Measurements from ENCODE around the gene DCP1A. TPM values are rescaled to one million over a fixed set of nuclear protein-coding genes. Genes with fewer than 3 reads are reported as not detected.
"Not testable (repeated sequence)": the region's sequence is repeated elsewhere in the genome, so short reads cannot be mapped to it uniquely, and the experiment has no call there.

The DCP1A gene
- total and polyA plus RNA-seq, 7 donors, result 4.8 to 19.3 (median 16.2) TPM

DNA sequence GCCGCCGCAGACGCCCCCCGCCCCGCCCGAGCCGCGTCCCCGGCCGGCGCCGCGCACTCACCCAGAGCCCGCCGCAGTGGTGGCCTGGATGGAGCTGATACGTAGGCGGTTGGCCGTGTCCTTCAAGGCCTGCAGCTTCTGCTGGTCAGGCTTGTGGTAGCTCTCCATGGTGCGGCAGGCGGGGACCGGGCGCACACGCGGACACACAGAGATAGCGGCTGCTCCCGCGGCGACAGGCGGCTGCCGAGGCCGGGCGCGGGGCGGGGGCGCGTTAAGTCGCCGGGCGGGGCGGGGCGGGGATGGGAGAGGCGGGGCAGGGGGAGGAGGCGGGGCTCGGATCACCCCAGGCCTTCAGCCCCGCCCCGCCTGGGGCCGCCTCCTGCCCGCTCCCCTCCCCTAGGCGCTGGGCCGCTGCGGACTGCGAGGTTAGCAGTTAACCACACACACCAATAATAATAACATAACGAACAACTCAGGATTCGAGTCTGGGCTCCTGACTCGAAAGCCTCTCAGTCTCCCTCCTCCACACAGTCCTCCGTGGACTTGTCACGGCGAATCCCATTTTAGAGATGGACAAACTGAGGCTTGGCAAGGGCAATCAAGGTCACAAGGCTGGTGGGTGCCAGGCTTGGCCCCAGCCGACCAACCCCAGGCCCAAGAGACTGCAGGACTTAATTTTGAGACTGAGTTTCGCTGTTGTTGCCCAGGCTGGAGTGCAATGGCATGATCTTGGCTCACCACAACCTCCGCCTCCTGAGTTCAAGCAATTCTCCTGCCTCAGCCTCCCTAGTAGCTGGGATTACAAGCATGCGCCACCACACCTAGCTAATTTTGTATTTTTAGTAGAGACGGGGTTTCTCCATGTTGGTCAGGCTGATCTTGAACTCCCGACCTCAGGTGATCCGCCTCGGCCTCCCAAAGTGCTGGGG is 91.3 kb downstream of the DCP1A start, which contains the start of gene TKT:
TSS of gene TKT (minus strand) at position 248 of the 929 bp plus-strand sequence. CDS start at position 168, 80 bp downstream.
- no peaks in the 10 kb centered on the region for H3K36me3 ChIP-seq (ENCODE audit: insufficient read depth in 1 of 2, low read depth in 1 of 2)
- DNase-seq (peak; percentile 89 to 91), ATAC-seq (peak; percentile 81 to 85 (median 83))
- 14 to 27% (median 25%) methylated on average over 32 to 66 of the region's 66 CpGs for WGBS, 3 donors
- H3K9me3 ChIP-seq, result no peaks in the 10 kb centered on the region
- no peaks in the 10 kb centered on the region for H3K27me3 ChIP-seq (ENCODE audit: insufficient read depth in 3 of 3, low read length in 2 of 3)
- H3K4me1 ChIP-seq, result peaks cover 44% of the 10 kb centered on the region
- H3K27ac ChIP-seq, result peak within 1 kb of the TSS; percentile 89
- intact Hi-C loops (cut with DNase I), result no loop called here
- H3K4me3 ChIP-seq, result peak within 1 kb of the TSS; percentile 99
- TF ChIP-seq CTCF (IDR thresholded peaks at IDR 0.05), result no peak

DNA sequence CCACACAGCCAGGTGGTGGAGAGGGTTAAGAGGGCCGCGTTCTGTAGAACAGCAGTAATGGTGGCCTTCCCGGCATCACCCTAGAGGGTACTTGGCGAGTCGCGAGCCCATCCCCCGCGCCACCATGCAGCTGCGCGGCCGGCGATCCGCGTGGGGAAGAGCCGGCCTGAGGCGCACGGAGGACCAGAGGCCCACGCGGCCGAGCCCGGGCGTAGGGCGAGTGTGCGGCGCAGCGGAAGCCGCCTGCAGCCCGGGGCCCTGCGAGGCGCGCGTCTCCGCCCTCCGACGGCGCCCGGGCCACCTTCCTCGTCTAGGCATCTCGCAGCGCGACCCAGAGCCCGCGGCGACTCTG is 91.9 kb downstream of the DCP1A start:
- peaks cover 47% of the 10 kb centered on the region for H3K4me1 ChIP-seq
- no peaks in the 10 kb centered on the region for H3K27me3 ChIP-seq (ENCODE audit: insufficient read depth in 3 of 3, low read length in 2 of 3)
- TF ChIP-seq CTCF (IDR thresholded peaks at IDR 0.05), result no peak
- H3K27ac ChIP-seq, result peak overlapping the region; percentile 89
- peak overlapping the region; percentile 99 for H3K4me3 ChIP-seq
- H3K9me3 ChIP-seq, result no peaks in the 10 kb centered on the region
- WGBS, 3 donors, result 0 to 1% (median 0%) methylated on average over 32 to 44 of the region's 44 CpGs
- intact Hi-C loops (cut with DNase I), result no loop called here
- ATAC-seq (peak; percentile 32 to 60 (median 42)), DNase-seq (no peak)
- H3K36me3 ChIP-seq (ENCODE audit: insufficient read depth in 1 of 2, low read depth in 1 of 2), result no peaks in the 10 kb centered on the region

- Histone ChIP-seq H3K36me3 (ENCODE audit: insufficient read depth in 1 of 2, low read depth in 1 of 2) (no peaks in the 10 kb centered on the region), H3K4me1 (peaks cover 48% of the 10 kb centered on the region), H3K4me3 (peak overlapping the region; percentile 99), H3K27me3 (ENCODE audit: insufficient read depth in 3 of 3, low read length in 2 of 3) (no peaks in the 10 kb centered on the region), H3K9me3 (no peaks in the 10 kb centered on the region), H3K27ac (peak overlapping the region; percentile 89)
- WGBS, 3 donors, result 5 to 16% (median 10%) methylated on average over 32 of the region's 32 CpGs
- ATAC-seq, result peak; percentile 67 to 82 (median 76)
- TF ChIP-seq CTCF (IDR thresholded peaks at IDR 0.05), result no peak
- peak; percentile 69 to 82 for DNase-seq
- intact Hi-C loops (cut with DNase I), result no loop called here
Measured at GRCh38 chr3:53254509-53255422, 92.6 kb downstream of the DCP1A start.

- H3K4me3 ChIP-seq, result peak overlapping the region; percentile 99
- peaks cover 42% of the 10 kb centered on the region for H3K4me1 ChIP-seq
- 70 to 89% (median 84%) methylated on average over 7 of the region's 7 CpGs for WGBS, 3 donors
- H3K36me3 ChIP-seq (ENCODE audit: insufficient read depth in 1 of 2, low read depth in 1 of 2), result no peaks in the 10 kb centered on the region
- H3K9me3 ChIP-seq, result no peaks in the 10 kb centered on the region
- DNase-seq, result no peak
- no peak for TF ChIP-seq CTCF (IDR thresholded peaks at IDR 0.05)
- no peak overlapping the region for H3K27ac ChIP-seq
- peak in 2 of 4 donors; percentile 1 to 5 for ATAC-seq
- H3K27me3 ChIP-seq (ENCODE audit: insufficient read depth in 3 of 3, low read length in 2 of 3), result no peaks in the 10 kb centered on the region
- intact Hi-C loops (cut with DNase I), result loop anchor here in 1 of 2 donors (1.0 kb wide), 1 partner anchor 10 kb away; no protein-coding TSS in a partner anchor
Measured at GRCh38 chr3:53253707-53254508, 93.4 kb downstream of the DCP1A start.

GRCh38 chr3:53252947-53253322 is 94.4 kb downstream of the DCP1A start:
- intact Hi-C loops (cut with DNase I), result loop anchor here in 1 of 2 donors (1.0 kb wide), 1 partner anchor 9 kb away; no protein-coding TSS in a partner anchor
- not testable (repeated sequence) for H3K36me3 ChIP-seq (ENCODE audit: insufficient read depth in 1 of 2, low read depth in 1 of 2); H3K9me3 ChIP-seq; H3K27me3 ChIP-seq (ENCODE audit: insufficient read depth in 3 of 3, low read length in 2 of 3); H3K27ac ChIP-seq; ATAC-seq; DNase-seq
- WGBS, 3 donors, result 69 to 92% (median 84%) methylated on average over 8 of the region's 8 CpGs
- Histone ChIP-seq H3K4me3 (peak overlapping the region; percentile 99), H3K4me1 (peaks cover 38% of the 10 kb centered on the region)
